COLO668 (cell line): Measurements from ENCODE around the gene TRAK1.
A peak's percentile ranks its signal among the peaks of the same experiment; 100 is the strongest.

Experiments
- DNase-seq: peaks from one replicate; lab custom pipeline; 2025; ENCODE audit not compliant: unreplicated experiment; lab: John Stamatoyannopoulos, UW

The TRAK1 gene

GRCh38 chr3:42123012-42123581, 31.9 kb downstream of the TRAK1 start:
- peak; percentile 25 for DNase-seq

GRCh38 chr3:42123824-42124658, 32.9 kb downstream of the TRAK1 start:
- no peak for DNase-seq

- no peak for DNase-seq
These were observed 36.1 kb downstream of the TRAK1 start for GRCh38 chr3:42127226-42127625.

- no peak for DNase-seq
These were observed 37.4 kb downstream of the TRAK1 start for GRCh38 chr3:42128526-42128925.

DNA sequence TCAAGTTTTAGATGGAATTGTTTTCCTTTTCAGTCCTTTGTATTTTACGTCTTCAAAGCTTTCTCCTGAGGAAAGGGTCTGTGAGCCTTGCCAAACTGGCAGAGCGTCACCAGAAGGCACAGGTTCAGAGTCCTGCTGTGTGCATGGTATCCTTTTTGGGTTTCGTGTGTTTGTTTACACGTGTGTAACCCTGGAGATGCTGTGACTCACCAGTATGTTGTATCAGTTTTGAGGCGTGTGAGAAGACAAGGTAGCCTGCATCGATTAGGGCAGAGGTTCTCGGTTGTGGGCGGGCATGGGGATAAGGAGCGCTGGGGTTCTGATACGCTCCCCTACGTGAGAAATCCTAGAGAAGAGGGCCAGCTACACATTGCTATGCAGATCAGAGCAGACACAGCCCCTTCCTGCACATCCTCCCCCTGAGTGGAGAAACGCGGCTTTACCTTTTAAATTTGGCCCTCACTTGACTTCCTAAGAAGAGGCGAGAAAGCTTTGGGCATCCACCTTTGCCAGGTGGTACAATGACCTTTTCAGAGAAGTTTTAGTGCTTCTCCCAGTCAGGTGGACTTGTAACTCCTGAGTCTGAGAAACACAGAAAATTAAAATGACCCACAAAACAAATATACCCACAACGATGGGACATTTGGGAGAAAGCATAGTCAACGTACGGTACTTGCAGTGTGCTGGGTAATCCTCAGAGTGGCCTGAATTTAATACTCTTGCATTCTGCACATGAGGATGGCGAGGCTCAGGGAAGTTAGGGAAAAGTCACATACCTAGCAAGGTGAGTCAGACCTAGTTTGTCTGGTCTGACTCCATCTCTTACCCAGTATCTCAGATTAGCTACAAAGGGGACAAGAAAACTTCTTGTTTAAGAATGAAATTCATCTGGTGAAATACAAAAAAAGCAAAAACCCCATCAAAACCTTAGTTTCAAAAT, 38.1 kb downstream of the TRAK1 start:
- DNase-seq: peak; percentile 64

GRCh38 chr3:42130007-42130328, 38.8 kb downstream of the TRAK1 start:
- DNase-seq: no peak

GRCh38 chr3:42130329-42131070, 39.3 kb downstream of the TRAK1 start:
- DNase-seq: peak; percentile 2

- no peak for DNase-seq
These were observed 42.5 kb downstream of the TRAK1 start for GRCh38 chr3:42133500-42134298.

- DNase-seq: no peak
These were observed 43.8 kb downstream of the TRAK1 start for GRCh38 chr3:42134867-42135464.

GRCh38 chr3:42139621-42140453, 48.7 kb downstream of the TRAK1 start:
- no peak for DNase-seq

DNA sequence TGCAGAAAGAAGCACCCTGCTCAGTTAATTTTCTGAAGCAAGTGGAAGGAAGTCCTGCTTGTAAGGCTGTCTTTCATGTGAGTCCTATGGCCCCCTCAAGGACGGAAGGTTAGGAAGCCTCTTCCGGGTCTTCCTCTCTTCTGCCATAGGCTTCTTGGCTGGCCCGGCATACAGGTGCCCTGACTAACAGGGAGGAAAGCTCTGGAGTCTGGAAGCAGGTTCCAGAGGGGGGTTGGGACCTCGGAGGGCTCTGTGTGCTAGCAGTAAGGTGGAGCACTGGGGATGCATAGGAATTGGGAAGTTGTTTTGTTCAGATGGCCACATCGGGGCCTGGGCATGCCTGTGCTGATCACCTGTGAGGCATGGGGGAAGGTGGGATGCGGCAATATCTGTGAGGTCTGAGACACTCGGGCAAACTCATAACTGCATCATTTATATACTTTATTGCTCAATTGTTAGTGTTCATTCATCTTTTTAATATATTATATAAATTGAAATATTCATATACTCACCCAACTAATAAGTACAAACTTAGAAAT, 49.6 kb downstream of the TRAK1 start:
- DNase-seq: no peak

- no peak for DNase-seq
These were observed 52.3 kb downstream of the TRAK1 start for GRCh38 chr3:42143440-42143839.

DNA sequence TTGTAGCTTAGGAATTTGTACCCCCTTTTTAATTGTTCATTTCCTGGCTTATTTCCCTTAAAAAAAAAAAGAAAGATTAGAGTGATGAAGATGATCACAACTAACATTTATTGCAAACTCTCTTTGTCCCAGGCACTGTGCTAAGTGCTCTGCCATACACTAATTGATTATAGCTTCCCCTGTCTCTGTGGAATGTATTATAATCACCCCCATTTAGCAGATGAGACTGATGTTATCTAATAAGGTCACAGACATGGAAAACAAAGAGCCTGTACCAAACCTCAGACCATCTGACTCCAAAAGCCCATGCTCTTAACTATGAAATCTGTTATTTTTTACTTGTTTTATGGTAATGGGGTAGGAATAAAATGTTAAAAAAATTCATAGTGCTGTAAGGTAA, 53.1 kb downstream of the TRAK1 start:
- DNase-seq: no peak

- no peak for DNase-seq
These were observed 57.1 kb downstream of the TRAK1 start for GRCh38 chr3:42148086-42148848.

GRCh38 chr3:42148982-42149432, 57.9 kb downstream of the TRAK1 start:
- no peak for DNase-seq

DNA sequence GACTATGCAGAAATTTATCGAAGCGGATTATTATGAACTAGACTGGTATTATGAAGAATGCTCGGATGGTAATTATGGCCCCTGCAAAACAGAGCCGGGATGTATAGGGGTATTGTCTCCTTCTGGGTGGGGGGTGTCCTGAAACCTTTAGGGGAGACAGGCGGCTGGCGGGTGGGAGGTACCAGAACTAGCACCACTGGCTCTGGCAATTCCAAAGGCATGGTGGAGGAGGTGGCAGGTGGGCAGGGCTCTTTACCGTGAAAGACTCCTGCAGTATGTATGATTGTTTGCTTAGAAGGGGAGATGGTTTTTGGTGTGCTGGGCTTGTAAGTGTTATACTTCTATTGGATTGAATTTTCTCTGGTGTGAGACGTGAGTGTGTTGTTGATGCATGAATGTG, 58.4 kb downstream of the TRAK1 start:
- DNase-seq: no peak

GRCh38 chr3:42149975-42150374, 58.8 kb downstream of the TRAK1 start:
- DNase-seq: no peak
